ENCODE measurements around the gene ASCC1.

ASCC1 gene

GRCh38 chr10:72098301-72098835 is 117.7 kb downstream of the ASCC1 start:
- no peak for DNase-seq (ENCODE audit: low read depth in 3 of 3)

GRCh38 chr10:72097448-72098300 is 118.4 kb downstream of the ASCC1 start:
- no peak for DNase-seq (ENCODE audit: low read depth in 3 of 3)

DNA sequence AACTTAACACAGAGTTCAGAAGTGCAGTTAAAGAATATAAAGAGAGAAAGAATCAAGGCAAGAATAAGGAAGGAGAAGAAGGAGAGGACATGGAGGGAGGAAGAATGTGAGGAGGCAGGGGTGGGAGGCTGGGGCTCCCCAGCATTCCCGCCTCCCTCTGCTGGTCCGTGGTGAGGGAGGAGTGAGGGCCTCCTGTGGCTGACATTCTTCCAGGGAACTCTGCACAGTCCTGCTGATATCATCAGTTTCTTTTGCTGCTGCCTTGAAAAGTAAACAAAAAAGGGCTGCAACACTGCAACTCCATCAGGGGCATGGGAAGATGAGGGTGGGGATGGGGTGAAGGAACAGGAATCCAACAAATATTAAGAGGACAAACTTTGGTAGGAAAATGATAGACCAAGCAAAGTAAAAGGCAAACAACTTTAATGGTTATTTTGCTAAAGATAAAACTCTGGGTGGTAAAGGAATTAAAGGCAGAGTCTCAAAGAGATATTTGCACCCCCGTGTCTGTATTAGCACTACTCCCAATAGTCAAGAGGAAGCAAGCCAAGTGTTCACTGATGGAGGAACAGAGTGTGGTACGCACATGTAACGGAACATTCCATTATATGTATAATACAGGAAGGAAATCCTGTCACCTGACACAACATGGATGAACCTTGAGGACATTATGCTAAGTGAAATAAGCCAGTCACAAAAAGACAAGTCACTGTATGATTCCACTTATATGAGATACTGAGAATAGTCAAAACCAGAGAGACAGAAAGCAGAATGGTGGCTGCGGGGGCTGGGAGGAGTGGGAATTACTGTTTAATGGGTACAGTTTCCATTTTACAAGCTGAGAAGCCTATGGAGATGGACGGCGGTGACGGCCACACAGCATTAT is 119.7 kb downstream of the ASCC1 start:
- peak in 1 of 3 experiments; percentile 58 for DNase-seq (ENCODE audit: low read depth in 3 of 3)

DNA sequence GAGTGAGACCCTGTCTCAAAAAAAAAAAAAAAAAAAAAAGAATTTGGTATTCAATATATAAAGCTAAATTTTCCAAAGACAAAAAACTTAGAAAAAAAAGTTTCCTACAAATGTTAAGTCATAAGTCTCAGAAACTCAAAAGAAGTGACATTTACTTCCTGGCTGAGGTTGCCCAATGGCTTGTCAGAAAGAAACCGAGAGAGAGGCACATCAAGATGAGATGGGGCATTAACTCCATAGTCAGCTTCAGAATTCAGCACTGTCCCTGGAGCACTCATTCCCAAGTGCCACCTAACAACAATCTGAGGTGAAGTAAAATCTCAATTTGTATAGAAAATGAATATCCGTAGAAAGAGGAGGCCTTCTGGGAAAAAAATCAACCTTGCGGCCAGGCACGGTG is 120.9 kb downstream of the ASCC1 start:
- no peak for DNase-seq (ENCODE audit: low read depth in 3 of 3)

GRCh38 chr10:72094574-72094973 is 121.5 kb downstream of the ASCC1 start:
- no peak for DNase-seq (ENCODE audit: low read depth in 3 of 3)

DNA sequence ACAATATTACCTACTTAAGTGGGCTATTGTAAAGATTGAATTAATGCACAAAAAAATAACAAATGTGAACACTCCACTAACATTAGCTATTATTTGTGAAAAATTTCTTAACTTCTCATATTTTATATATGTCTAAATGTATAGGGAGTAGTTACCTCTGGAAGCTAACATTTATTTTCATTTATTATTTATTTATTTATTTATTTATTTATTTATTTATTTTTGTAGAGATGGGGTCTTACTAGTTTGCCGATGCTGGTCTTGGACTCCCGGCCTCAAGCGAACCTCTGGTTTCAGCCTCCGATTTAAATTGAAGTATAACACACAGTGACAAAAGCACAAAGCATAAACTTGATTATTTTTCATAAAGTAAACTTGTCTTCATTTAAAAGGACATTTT is 122.6 kb downstream of the ASCC1 start:
- no peak for DNase-seq (ENCODE audit: low read depth in 3 of 3)

GRCh38 chr10:72092987-72093386 is 123.1 kb downstream of the ASCC1 start:
- DNase-seq (ENCODE audit: low read depth in 3 of 3) = no peak

DNA sequence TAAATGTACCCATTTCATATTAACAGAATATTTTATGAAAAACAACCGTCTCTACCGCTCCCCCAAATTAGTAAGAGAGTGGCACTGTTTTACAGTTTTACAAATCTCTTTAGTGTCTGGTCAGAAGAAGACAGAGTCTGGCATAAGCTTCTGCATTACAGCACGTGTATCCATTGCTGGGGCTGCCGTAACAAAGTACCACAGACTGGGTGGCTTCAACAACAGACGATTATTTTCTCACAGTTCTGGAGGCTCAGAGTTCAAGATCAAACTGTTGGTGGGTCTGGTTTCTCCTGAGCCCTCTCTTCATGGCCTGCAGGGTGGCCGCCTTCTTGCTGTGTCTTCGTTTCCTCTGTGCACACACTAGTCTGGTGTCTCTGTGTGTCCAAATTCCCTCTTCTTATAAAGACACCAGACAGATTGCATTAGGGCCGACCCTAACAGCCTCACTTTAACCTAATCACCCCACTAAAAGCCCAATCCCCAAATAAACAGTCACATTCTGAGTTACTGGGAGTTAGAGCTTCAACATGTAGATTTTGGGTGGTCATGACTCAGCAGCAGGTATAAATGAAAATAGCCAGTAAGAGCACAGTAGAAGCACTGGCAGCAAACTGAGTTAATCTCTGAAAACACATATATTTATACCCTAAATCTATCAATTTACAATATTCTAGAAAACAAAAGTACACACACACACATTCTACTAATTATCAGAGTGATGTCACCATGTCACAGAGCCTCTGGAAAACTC is 123.7 kb downstream of the ASCC1 start:
- no peak for DNase-seq (ENCODE audit: low read depth in 3 of 3)

DNA sequence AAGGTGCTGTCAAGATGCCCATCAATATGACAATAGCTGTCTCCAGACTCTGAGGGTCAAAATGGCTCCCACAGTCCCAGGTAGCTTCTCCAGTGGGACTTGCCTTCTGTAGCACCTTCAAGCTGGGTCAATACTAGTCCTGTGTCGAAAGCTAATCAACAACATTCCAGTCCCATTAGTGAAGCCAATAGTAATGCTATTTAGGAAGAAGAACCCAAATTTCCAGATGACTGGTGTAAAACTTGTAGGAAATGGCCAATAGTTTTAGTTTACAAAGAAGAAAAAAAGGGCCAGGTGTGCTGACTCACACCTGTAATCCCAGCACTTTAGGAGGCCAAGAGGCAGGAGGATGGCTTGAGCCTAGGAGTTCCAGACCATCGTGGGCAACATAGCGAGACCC is 125.8 kb downstream of the ASCC1 start:
- DNase-seq (ENCODE audit: low read depth in 3 of 3) = no peak

DNA sequence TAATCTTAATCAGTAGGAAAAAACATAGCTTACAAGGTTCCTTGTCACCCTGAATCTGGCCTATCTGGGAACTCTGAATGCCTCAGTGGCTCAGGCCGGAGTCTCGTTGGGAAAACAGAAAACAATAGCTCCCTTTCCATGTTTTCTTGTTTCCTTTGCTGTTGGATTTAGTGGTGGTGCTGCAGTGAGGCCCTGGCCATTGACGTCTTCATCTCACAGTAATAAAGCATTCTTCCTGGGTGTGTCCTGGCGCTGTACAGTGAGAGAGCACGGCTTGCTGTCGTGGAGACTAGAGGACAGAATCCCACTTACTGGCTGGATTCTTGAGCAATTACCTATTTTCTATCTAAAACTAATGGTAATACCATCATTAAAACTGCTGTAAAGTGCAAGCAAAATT is 126.5 kb downstream of the ASCC1 start:
- DNase-seq (ENCODE audit: low read depth in 3 of 3) = no peak

DNA sequence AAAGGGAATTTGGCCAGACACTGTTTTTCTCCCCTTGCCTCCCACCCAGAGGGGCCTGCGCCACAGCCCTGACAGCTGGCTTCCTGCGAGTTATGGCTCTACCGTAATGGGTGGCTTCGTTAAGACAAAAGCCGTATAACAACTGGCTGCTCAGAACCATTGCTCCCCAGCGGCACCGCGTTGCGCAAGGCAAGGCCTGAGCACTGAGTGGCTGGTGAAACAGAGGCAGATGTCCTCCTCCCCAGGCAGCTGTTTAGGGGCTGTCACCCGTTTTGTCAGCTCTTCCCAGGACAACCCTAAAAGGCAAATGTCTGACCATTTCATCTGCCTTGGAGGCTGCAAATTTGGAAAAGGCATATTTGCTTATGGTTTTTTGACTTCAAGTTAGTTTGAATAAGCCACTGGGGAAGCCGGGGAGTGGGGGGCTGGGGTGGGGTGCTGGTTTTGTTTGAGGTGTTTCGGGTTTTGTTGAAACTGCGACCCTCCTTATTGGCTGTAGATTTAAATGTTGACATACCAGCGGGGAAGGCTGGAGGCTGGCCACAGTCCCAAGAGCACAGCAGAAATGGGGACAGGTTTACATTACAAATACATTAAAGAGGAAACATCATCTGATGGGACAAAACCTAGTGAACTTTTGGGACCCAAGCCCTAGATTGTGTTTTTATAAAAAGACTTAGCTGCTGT is 127.0 kb downstream of the ASCC1 start:
- peak in 1 of 3 experiments; percentile 55 for DNase-seq (ENCODE audit: low read depth in 3 of 3)

- DNase-seq (ENCODE audit: low read depth in 3 of 3) = peak; percentile 41 to 60 (median 48)
Measured at GRCh38 chr10:72087969-72088888, 127.8 kb downstream of the ASCC1 start, which contains the start of gene SPOCK2. Gene SPOCK2 (minus strand): TSS chr10:72088551. CDS start chr10:72088328, 223 bp downstream.

DNA sequence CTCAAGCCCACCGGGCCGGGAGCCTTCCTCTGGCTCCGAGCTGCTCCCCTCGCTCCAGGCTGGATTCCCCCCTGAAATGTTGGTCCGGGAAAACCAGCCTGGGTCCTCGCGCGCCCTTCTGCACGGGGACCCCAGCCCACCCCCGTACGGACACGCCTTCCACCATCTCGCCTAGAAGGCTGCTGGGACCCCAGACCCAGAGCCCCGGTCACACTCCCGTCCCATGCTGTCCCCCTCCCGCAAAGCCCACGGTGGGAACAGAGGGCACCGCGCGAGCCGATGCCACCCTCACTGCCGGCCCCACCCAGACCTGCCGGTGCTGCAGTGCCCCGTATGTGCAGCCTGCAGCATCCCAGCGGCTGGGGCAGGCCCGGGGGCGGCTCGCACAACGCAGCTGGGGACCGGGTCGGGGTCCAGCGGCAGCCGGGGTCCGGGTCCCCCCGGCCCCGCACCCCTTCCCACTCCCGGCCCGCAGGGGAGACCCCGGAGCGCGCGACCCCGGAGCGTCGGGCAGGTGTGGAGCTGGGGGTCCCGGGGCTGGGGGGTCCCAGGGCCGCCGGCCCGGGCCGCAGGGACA is 128.6 kb downstream of the ASCC1 start:
- DNase-seq (ENCODE audit: low read depth in 3 of 3) = peak in 1 of 3 experiments; percentile 50

- DNase-seq (ENCODE audit: low read depth in 3 of 3) = peak in 1 of 3 experiments; percentile 64
Measured at GRCh38 chr10:72086466-72087391, 129.3 kb downstream of the ASCC1 start.

DNA sequence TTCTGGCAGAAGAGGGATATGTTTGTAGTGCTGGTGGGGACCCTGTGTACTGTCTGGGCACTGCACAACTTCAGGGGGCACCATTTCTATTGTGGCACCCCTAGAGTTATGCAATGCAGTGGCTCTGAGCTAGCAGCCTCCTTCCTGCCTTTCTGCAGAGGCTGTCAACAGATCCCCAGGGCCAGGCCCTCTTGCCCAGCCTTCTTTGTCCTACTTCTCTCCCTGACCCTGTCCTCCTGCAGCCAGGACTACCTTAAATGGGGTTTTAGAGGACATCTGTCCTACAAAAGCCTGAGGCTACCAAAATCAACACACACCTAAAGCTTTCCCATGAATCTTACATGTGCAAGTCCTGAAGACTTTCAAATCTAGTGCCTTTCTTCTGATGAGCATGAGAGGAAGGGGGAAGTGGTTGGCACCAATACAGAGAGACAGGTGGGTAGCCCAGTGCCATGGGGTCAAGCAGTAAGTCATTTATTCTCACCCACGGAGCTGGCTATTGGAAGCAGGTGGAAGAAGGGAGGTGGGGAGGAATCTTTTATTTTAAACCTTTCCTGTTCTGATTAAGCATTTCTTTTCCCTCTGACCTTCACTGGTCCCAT is 130.1 kb downstream of the ASCC1 start:
- DNase-seq (ENCODE audit: low read depth in 3 of 3) = no peak

- DNase-seq (ENCODE audit: low read depth in 3 of 3) = no peak
Measured at GRCh38 chr10:72085166-72085565, 130.9 kb downstream of the ASCC1 start.

- DNase-seq (ENCODE audit: low read depth in 3 of 3) = peak in 1 of 3 experiments; percentile 62
Measured at GRCh38 chr10:72083790-72084459, 132.2 kb downstream of the ASCC1 start.
